Transverse colon (tissue), 4 donors: ENCODE data around the gene NKRF.

Source experiments
- EP300 ChIP-seq: sonication (generic); formaldehyde crosslinking; IDR thresholded peaks from one replicate; pipeline ENCODE4 v1.6.1; 2017; ENCODE audit warnings: antibody characterized with exemption, low read depth
- POLR2A ChIP-seq: fragments of 450-650 bp; IDR thresholded peaks from one replicate; pipeline ENCODE4 v1.6.1; 2016; ENCODE audit warnings: antibody characterized with exemption, mild to moderate bottlenecking, moderate library complexity
- POLR2AphosphoS5 ChIP-seq, 3 donors: sonication (generic); formaldehyde crosslinking; IDR thresholded peaks; one replicate each; pipeline ENCODE4 v1.6.1; 2016; ENCODE audit warnings: antibody characterized with exemption in 3 of 3
- TF ChIP-seq, protein P1 (sequence below), 5 experiments: fragments of 200-600 bp in 3 of 5; fragments of 450-650 bp in 2 of 5; sonication (generic) in 3 of 5; IDR thresholded peaks; 1 replicate in 2 of 5; 2 replicates in 3 of 5; pipeline ENCODE4 v1.5.1; 2016 to 2017; ENCODE audit warnings: antibody characterized with exemption in 5 of 5, inconsistent platforms in 3 of 5, mild to moderate bottlenecking in 2 of 5, moderate library complexity in 1 of 5

DNA sequence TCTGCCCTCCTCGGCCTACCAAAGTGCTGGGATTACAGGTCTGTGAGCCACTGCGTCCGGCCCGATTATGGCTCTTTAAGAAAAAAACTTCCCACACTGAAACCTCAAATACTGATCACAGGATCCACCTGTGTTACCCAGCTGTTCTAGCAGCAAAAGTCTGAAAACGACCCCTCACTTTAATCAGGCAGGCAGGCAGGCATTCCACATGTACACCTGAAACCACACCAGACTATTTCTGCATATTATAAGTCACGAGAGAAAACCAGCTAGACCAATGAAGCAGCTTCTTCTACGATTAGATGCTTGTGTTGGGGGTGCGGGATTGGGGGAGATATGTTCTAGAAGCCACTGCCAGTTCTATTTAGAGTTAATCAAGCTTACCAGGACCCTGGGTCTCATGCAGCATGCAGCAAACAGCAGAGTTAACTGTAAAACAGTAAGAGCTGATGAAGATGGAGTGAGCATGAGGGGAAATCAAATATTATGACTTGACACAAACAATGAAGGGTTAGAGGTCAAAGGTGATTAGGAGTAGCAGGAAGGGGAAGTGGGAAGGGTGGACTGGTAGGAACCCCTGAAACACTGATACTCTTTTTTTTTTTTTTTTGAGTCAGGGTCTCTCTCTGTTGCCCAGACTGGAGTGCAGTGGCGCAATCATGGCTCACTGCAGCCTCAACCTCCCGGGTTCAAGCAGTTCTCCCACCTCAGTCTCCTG, 18.9 kb upstream of the NKRF start:
- TF ChIP-seq, protein P1, sequence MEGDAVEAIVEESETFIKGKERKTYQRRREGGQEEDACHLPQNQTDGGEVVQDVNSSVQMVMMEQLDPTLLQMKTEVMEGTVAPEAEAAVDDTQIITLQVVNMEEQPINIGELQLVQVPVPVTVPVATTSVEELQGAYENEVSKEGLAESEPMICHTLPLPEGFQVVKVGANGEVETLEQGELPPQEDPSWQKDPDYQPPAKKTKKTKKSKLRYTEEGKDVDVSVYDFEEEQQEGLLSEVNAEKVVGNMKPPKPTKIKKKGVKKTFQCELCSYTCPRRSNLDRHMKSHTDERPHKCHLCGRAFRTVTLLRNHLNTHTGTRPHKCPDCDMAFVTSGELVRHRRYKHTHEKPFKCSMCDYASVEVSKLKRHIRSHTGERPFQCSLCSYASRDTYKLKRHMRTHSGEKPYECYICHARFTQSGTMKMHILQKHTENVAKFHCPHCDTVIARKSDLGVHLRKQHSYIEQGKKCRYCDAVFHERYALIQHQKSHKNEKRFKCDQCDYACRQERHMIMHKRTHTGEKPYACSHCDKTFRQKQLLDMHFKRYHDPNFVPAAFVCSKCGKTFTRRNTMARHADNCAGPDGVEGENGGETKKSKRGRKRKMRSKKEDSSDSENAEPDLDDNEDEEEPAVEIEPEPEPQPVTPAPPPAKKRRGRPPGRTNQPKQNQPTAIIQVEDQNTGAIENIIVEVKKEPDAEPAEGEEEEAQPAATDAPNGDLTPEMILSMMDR (IDR thresholded peaks at IDR 0.05): no peak
- no peak for TF ChIP-seq EP300
- no peak for TF ChIP-seq POLR2A
- no peak for TF ChIP-seq POLR2AphosphoS5 (IDR thresholded peaks at IDR 0.05)
